Neural cell (in vitro differentiated cells): ENCODE measurements around the gene SNX17. TPM values are rescaled to one million over a fixed set of nuclear protein-coding genes. Genes with fewer than 3 reads are reported as not detected.

Experiments
- H2AFZ ChIP-seq: fragments of 200-600, 300-800 bp; sonication (generic), shearing (Covaris generic); 2 replicates; pipeline ENCODE4 v1.6.0; 2014; ENCODE audit warnings: low read depth, mild to moderate bottlenecking, antibody characterized with exemption, low read length, moderate library complexity
- H3F3A ChIP-seq: fragments of 200-600 bp; shearing (Covaris generic); 2 replicates; pipeline ENCODE4 v1.6.1; 2016; ENCODE audit warnings: mild to moderate bottlenecking, moderate library complexity, mixed read lengths, antibody characterized with exemption, low read length; ENCODE audit not compliant: insufficient read depth, poor library complexity, severe bottlenecking
- H3K27ac ChIP-seq: fragments of 200-600, 300-800 bp; sonication (generic), shearing (Covaris generic); 2 replicates; pipeline ENCODE4 v1.5.1; 2014; ENCODE audit warnings: mild to moderate bottlenecking, low read length, moderate library complexity
- H3K27me3 ChIP-seq: fragments of 300-800, 200-600 bp; sonication (generic), shearing (Covaris generic); 2 replicates; pipeline ENCODE4 v1.6.0; 2014; ENCODE audit warnings: mild to moderate bottlenecking, low read depth, low read length, moderate library complexity; ENCODE audit not compliant: insufficient read depth
- H3K36me3 ChIP-seq: fragments of 300-800, 200-600 bp; sonication (generic), shearing (Covaris generic); 2 replicates; pipeline ENCODE4 v1.5.1; 2014; ENCODE audit warnings: mild to moderate bottlenecking, antibody characterized with exemption, low read length, moderate library complexity; ENCODE audit not compliant: insufficient read depth
- H3K4me2 ChIP-seq: fragments of 300-800, 200-600 bp; sonication (generic), shearing (Covaris generic); 2 replicates; pipeline ENCODE4 v1.6.0; 2014; ENCODE audit warnings: mild to moderate bottlenecking, low read length
- H3K4me3 ChIP-seq: fragments of 300-800, 200-600 bp; sonication (generic), shearing (Covaris generic); 2 replicates; pipeline ENCODE4 v1.5.1; 2014; ENCODE audit warnings: mild to moderate bottlenecking, low read length, moderate library complexity
- H3K79me2 ChIP-seq: fragments of 200-600 bp; shearing (Covaris generic); replicated peaks from 2 replicates; pipeline ENCODE4 v1.6.0; 2014; ENCODE audit warnings: mild to moderate bottlenecking, low read length, moderate library complexity; ENCODE audit not compliant: insufficient read depth
- H3K9ac ChIP-seq: fragments of 300-800, 200-600 bp; sonication (generic), shearing (Covaris generic); 2 replicates; pipeline ENCODE4 v1.6.1; 2016; ENCODE audit warnings: mild to moderate bottlenecking, low read length, mixed read lengths
- H3K9me2 ChIP-seq: fragments of 200-600 bp; shearing (Covaris generic); 2 replicates; pipeline ENCODE4 v1.6.1; 2016; ENCODE audit warnings: mild to moderate bottlenecking, low read length, mixed read lengths; ENCODE audit not compliant: insufficient read depth
- H3K9me3 ChIP-seq: fragments of 200-600, 300-800 bp; sonication (generic), shearing (Covaris generic); 2 replicates; pipeline ENCODE4 v1.6.1; 2016; ENCODE audit warnings: mild to moderate bottlenecking, mixed run types, low read length, moderate library complexity, mixed read lengths
- H4K20me1 ChIP-seq: fragments of 200-600 bp; shearing (Covaris generic); 2 replicates; pipeline ENCODE4 v1.6.1; 2016; ENCODE audit warnings: mild to moderate bottlenecking, mixed run types; ENCODE audit not compliant: insufficient read depth
- EP300 ChIP-seq: fragments of 450-650 bp; conservative IDR thresholded peaks from 2 replicates; pipeline ENCODE4 v1.6.1; 2014; ENCODE audit warnings: antibody characterized with exemption, mild to moderate bottlenecking, moderate library complexity; ENCODE audit not compliant: poor library complexity, severe bottlenecking
- EZH2 ChIP-seq: fragments of 200-600, 300-800 bp; shearing (Covaris generic), sonication (generic); IDR thresholded peaks from 2 replicates; pipeline ENCODE4 v1.6.1; 2014; ENCODE audit warnings: antibody characterized with exemption, low read length, borderline replicate concordance, mild to moderate bottlenecking; ENCODE audit not compliant: insufficient read depth, poor library complexity, severe bottlenecking
- MXI1 ChIP-seq: fragments of 450-650 bp; conservative IDR thresholded peaks from 2 replicates; pipeline ENCODE4 v1.6.1; 2014; ENCODE audit warnings: antibody characterized with exemption, mild to moderate bottlenecking; ENCODE audit not compliant: poor library complexity, severe bottlenecking
- POLR2AphosphoS5 ChIP-seq: IDR thresholded peaks from 2 replicates; pipeline ENCODE4 v1.6.1; 2012
- RAD21 ChIP-seq: fragments of 450-650 bp; conservative IDR thresholded peaks from 2 replicates; pipeline ENCODE4 v1.6.1; 2014; ENCODE audit warnings: antibody characterized with exemption, mild to moderate bottlenecking, moderate library complexity
- REST ChIP-seq: IDR thresholded peaks from 2 replicates; pipeline ENCODE4 v1.6.1; 2012; ENCODE audit warnings: borderline replicate concordance
- SMC3 ChIP-seq: fragments of 450-650 bp; conservative IDR thresholded peaks from 2 replicates; pipeline ENCODE4 v1.6.1; 2014; ENCODE audit warnings: antibody characterized with exemption, mild to moderate bottlenecking, moderate library complexity; ENCODE audit not compliant: poor library complexity
- TAF1 ChIP-seq: IDR thresholded peaks from 2 replicates; pipeline ENCODE4 v1.6.1; 2012; ENCODE audit warnings: low read depth
- polyA plus RNA-seq: library from polyadenylated mRNA; depleted of rRNA; stranded (reverse); fragments of >200 nt; gene quantifications from 2 replicates; pipeline ENCODE4 v1.2.3, GENCODE V29; 2014
- TF ChIP-seq, protein P1 (sequence below): fragments of 450-650 bp; IDR thresholded peaks from 2 replicates; pipeline ENCODE4 v1.5.1; 2014; ENCODE audit warnings: antibody characterized with exemption, mild to moderate bottlenecking, moderate library complexity; ENCODE audit not compliant: poor library complexity, severe bottlenecking

The SNX17 gene
- polyA plus RNA-seq, 1 donor from 2014 or later: 69.8 TPM

DNA sequence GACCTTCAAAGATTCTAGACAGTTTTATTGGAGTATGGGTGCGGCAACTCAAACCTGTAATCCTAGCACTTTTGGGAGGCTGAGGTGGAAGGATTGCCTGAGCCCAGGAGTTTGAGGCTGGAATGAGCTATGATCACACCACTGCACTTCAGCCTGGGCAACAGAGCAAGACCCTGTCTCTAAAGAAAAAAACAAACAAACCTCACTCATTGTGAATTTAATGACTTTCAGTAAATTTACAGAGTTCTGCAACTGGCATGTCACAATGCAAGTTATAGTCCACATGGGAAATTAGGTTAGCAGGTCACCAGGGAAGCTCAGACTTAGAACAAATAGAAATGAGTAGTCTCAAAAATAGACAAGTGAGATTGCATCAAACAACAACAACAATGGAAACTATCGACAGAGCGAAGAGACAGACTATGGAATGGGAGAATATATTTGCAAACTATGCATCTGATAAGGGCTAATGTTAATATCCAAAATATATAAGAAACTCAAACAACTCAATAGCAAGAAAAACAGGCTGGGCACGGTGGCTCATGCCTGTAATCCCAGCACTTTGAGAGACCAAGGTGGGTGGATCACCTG lies 51.3 kb downstream of the SNX17 start:
- H3K9me3 ChIP-seq: no peaks in the 10 kb centered on the region
- no peaks in the 10 kb centered on the region for H3K36me3 ChIP-seq
- no peaks in the 10 kb centered on the region for H3K27me3 ChIP-seq
- H3K9me2 ChIP-seq: no peaks in the 10 kb centered on the region
- H3K79me2 ChIP-seq: no peaks in the 10 kb centered on the region
- no peak overlapping the region for H3K9ac ChIP-seq
- H3K4me2 ChIP-seq: no peak overlapping the region
- no peak overlapping the region for H2AFZ ChIP-seq
- H3K27ac ChIP-seq: no peak overlapping the region
- no peaks in the 10 kb centered on the region for H4K20me1 ChIP-seq
- no peak overlapping the region for H3K4me3 ChIP-seq
- TF ChIP-seq SMC3: no peak
- no peak for TF ChIP-seq EP300
- TF ChIP-seq TAF1: no peak
- TF ChIP-seq MXI1: no peak
- TF ChIP-seq REST: no peak
- TF ChIP-seq, protein P1, sequence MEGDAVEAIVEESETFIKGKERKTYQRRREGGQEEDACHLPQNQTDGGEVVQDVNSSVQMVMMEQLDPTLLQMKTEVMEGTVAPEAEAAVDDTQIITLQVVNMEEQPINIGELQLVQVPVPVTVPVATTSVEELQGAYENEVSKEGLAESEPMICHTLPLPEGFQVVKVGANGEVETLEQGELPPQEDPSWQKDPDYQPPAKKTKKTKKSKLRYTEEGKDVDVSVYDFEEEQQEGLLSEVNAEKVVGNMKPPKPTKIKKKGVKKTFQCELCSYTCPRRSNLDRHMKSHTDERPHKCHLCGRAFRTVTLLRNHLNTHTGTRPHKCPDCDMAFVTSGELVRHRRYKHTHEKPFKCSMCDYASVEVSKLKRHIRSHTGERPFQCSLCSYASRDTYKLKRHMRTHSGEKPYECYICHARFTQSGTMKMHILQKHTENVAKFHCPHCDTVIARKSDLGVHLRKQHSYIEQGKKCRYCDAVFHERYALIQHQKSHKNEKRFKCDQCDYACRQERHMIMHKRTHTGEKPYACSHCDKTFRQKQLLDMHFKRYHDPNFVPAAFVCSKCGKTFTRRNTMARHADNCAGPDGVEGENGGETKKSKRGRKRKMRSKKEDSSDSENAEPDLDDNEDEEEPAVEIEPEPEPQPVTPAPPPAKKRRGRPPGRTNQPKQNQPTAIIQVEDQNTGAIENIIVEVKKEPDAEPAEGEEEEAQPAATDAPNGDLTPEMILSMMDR: no peak
- TF ChIP-seq POLR2AphosphoS5: no peak
- no peak for TF ChIP-seq EZH2
- no peak for TF ChIP-seq RAD21
- H3F3A ChIP-seq: no peaks in the 10 kb centered on the region

- Histone ChIP-seq H3K79me2 (no peaks in the 10 kb centered on the region), H2AFZ (no peak overlapping the region), H3K9me2 (no peaks in the 10 kb centered on the region)
Measured at GRCh38 chr2:27422958-27423357, 52.5 kb downstream of the SNX17 start.

More at GRCh38 chr2:27422958-27423357, 52.5 kb downstream of the SNX17 start:
- Histone ChIP-seq H3K9ac (no peak overlapping the region), H3K4me2 (no peak overlapping the region), H4K20me1 (no peaks in the 10 kb centered on the region), H3F3A (no peaks in the 10 kb centered on the region), H3K27ac (no peak overlapping the region), H3K9me3 (no peaks in the 10 kb centered on the region), H3K27me3 (no peaks in the 10 kb centered on the region), H3K4me3 (no peak overlapping the region), H3K36me3 (no peaks in the 10 kb centered on the region)
- TF ChIP-seq TAF1 (no peak), EP300 (no peak), REST (no peak), EZH2 (no peak), RAD21 (no peak), SMC3 (no peak), POLR2AphosphoS5 (no peak), MXI1 (no peak)
- TF ChIP-seq, protein P1: no peak
